SK-N-SH (cell line): ENCODE results near the gene FCRL3.

Source experiments
- CTCF ChIP-seq: fragments of 200-600 bp; sonication (generic); IDR thresholded peaks from 2 replicates; pipeline ENCODE4 v1.6.1; 2017; ENCODE audit warnings: antibody characterized with exemption, mild to moderate bottlenecking, moderate library complexity
- EP300 ChIP-seq, 2 experiments: IDR thresholded peaks; 2 replicates each; pipeline versions ENCODE4 v1.4.0 to v1.6.1; 2012; ENCODE audit warnings: borderline replicate concordance in 1 of 2, low read depth in 1 of 2, low read length in 1 of 2
- POLR2AphosphoS5 ChIP-seq: IDR thresholded peaks from 2 replicates; pipeline ENCODE4 v1.6.1; 2012; ENCODE audit warnings: low read depth, low read length
- RCOR1 ChIP-seq: fragments of 150-350 bp; IDR thresholded peaks from 2 replicates; pipeline ENCODE4 v1.6.1; 2017; ENCODE audit warnings: antibody characterized with exemption, low read length
- TAF1 ChIP-seq: IDR thresholded peaks from 2 replicates; pipeline ENCODE4 v1.6.1; 2012; ENCODE audit warnings: low read depth, mild to moderate bottlenecking, low read length, moderate library complexity, borderline replicate concordance
- YY1 ChIP-seq: IDR thresholded peaks from 2 replicates; pipeline ENCODE4 v1.4.0; 2012; ENCODE audit warnings: low read depth, mild to moderate bottlenecking

GRCh38 chr1:157723157-157723556 is 22.6 kb upstream of the FCRL3 start:
- TF ChIP-seq CTCF = no peak
- no peak for TF ChIP-seq EP300 (IDR thresholded peaks at IDR 0.05; ENCODE audit: borderline replicate concordance in 1 of 2, low read depth in 1 of 2, low read length in 1 of 2)
- TF ChIP-seq TAF1 = no peak
- no peak for TF ChIP-seq YY1
- TF ChIP-seq RCOR1 = no peak
- no peak for TF ChIP-seq POLR2AphosphoS5
